ENCODE measurements around the gene ELF3.

- no peak for TF ChIP-seq CTCF (IDR thresholded peaks at IDR 0.05)
- TF ChIP-seq POLR2A (IDR thresholded peaks at IDR 0.05): no peak
Observed at GRCh38 chr1:202012544-202013478, 2.4 kb downstream of the ELF3 start.

Measured in uterus (tissue), 2 donors.